ENCODE results near the gene SRC.

Gene SRC

DNA sequence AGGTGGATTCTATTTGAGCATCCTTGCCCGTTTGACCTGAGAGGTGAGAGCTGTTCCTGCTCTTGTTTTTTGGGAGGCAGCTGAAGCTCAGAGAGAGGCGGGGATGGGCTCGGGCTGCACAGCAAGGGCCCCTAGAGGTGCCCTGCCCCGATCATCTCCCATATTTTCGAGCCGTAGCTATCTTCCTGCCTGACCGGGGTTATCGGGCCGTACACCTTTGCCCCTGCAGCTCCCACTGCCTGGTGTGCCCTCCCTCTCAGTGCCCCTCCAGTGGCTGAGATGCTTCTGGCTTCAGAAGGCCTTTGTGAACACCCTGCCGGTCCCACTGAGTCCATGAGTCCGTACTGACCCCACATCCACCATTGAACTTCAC, 6.7 kb downstream of the SRC start:
- no peak for TF ChIP-seq ISL1 (CRISPR knock-in tag; IDR thresholded peaks at IDR 0.05)
- no peak for TF ChIP-seq ZFP30 (CRISPR knock-in tag; IDR thresholded peaks at IDR 0.05)
- TF ChIP-seq, protein P1, sequence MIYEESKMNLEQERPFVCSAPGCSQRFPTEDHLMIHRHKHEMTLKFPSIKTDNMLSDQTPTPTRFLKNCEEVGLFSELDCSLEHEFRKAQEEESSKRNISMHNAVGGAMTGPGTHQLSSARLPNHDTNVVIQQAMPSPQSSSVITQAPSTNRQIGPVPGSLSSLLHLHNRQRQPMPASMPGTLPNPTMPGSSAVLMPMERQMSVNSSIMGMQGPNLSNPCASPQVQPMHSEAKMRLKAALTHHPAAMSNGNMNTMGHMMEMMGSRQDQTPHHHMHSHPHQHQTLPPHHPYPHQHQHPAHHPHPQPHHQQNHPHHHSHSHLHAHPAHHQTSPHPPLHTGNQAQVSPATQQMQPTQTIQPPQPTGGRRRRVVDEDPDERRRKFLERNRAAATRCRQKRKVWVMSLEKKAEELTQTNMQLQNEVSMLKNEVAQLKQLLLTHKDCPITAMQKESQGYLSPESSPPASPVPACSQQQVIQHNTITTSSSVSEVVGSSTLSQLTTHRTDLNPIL (CRISPR knock-in tag; IDR thresholded peaks at IDR 0.05; ENCODE audit: low read depth) = no peak
- no peak for TF ChIP-seq TOX (CRISPR knock-in tag; IDR thresholded peaks at IDR 0.05; ENCODE audit: borderline replicate concordance)
- TF ChIP-seq, protein P2, sequence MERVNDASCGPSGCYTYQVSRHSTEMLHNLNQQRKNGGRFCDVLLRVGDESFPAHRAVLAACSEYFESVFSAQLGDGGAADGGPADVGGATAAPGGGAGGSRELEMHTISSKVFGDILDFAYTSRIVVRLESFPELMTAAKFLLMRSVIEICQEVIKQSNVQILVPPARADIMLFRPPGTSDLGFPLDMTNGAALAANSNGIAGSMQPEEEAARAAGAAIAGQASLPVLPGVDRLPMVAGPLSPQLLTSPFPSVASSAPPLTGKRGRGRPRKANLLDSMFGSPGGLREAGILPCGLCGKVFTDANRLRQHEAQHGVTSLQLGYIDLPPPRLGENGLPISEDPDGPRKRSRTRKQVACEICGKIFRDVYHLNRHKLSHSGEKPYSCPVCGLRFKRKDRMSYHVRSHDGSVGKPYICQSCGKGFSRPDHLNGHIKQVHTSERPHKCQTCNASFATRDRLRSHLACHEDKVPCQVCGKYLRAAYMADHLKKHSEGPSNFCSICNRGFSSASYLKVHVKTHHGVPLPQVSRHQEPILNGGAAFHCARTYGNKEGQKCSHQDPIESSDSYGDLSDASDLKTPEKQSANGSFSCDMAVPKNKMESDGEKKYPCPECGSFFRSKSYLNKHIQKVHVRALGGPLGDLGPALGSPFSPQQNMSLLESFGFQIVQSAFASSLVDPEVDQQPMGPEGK (CRISPR knock-in tag; IDR thresholded peaks at IDR 0.05; ENCODE audit: borderline replicate concordance) = no peak
- TF ChIP-seq PPARA (CRISPR knock-in tag; IDR thresholded peaks at IDR 0.05; ENCODE audit: borderline replicate concordance) = no peak
- TF ChIP-seq ZNF565 (CRISPR knock-in tag; conservative IDR thresholded peaks at IDR 0.05; ENCODE audit: low read depth) = no peak
- no peak for TF ChIP-seq CSRNP3 (CRISPR knock-in tag; IDR thresholded peaks at IDR 0.05)
- TF ChIP-seq ZFP3 (CRISPR knock-in tag; IDR thresholded peaks at IDR 0.05) = no peak
- TF ChIP-seq RARB (CRISPR knock-in tag; IDR thresholded peaks at IDR 0.05) = no peak
- no peak for TF ChIP-seq ZC3H10 (CRISPR knock-in tag; IDR thresholded peaks at IDR 0.05)
- no peak for TF ChIP-seq TSHZ2 (CRISPR knock-in tag; IDR thresholded peaks at IDR 0.05)
- TF ChIP-seq ZNF70 (CRISPR knock-in tag; IDR thresholded peaks at IDR 0.05) = no peak
- TF ChIP-seq BACH2 (CRISPR knock-in tag; IDR thresholded peaks at IDR 0.05; ENCODE audit: borderline replicate concordance) = no peak
- no peak for TF ChIP-seq ESRRG (CRISPR knock-in tag; IDR thresholded peaks at IDR 0.05)
- TF ChIP-seq ARNTL (CRISPR knock-in tag; IDR thresholded peaks at IDR 0.05; ENCODE audit: borderline replicate concordance, low read depth) = no peak
- TF ChIP-seq, protein P3, sequence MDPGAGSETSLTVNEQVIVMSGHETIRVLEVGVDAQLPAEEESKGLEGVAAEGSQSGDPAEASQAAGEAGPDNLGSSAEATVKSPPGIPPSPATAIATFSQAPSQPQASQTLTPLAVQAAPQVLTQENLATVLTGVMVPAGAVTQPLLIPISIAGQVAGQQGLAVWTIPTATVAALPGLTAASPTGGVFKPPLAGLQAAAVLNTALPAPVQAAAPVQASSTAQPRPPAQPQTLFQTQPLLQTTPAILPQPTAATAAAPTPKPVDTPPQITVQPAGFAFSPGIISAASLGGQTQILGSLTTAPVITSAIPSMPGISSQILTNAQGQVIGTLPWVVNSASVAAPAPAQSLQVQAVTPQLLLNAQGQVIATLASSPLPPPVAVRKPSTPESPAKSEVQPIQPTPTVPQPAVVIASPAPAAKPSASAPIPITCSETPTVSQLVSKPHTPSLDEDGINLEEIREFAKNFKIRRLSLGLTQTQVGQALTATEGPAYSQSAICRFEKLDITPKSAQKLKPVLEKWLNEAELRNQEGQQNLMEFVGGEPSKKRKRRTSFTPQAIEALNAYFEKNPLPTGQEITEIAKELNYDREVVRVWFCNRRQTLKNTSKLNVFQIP (CRISPR knock-in tag; IDR thresholded peaks at IDR 0.05; ENCODE audit: borderline replicate concordance, low read depth) = no peak
- no peak for ATAC-seq

GRCh38 chr20:37353285-37353849, 7.4 kb downstream of the SRC start:
- TF ChIP-seq TOX (CRISPR knock-in tag; IDR thresholded peaks at IDR 0.05; ENCODE audit: borderline replicate concordance) = no peak
- no peak for TF ChIP-seq GLIS3 (CRISPR knock-in tag; IDR thresholded peaks at IDR 0.05)
- TF ChIP-seq ZC3H10 (CRISPR knock-in tag; IDR thresholded peaks at IDR 0.05) = no peak
- TF ChIP-seq CSDC2 (CRISPR knock-in tag; IDR thresholded peaks at IDR 0.05) = no peak
- TF ChIP-seq ZFP3 (CRISPR knock-in tag; IDR thresholded peaks at IDR 0.05) = no peak
- TF ChIP-seq TSHZ2 (CRISPR knock-in tag; IDR thresholded peaks at IDR 0.05) = no peak

More at GRCh38 chr20:37353285-37353849, 7.4 kb downstream of the SRC start:
- no peak for ATAC-seq
